GM03348 (cell line): ENCODE data around the gene NEURL1.
"Not testable (repeated sequence)": the region's sequence is repeated elsewhere in the genome, so short reads cannot be mapped to it uniquely, and the experiment has no call there.

Experiments used
- DNase-seq: peaks from one replicate; pipeline ENCODE4 v3.0.0; 2012; ENCODE audit warnings: low spot score

Gene NEURL1

DNA sequence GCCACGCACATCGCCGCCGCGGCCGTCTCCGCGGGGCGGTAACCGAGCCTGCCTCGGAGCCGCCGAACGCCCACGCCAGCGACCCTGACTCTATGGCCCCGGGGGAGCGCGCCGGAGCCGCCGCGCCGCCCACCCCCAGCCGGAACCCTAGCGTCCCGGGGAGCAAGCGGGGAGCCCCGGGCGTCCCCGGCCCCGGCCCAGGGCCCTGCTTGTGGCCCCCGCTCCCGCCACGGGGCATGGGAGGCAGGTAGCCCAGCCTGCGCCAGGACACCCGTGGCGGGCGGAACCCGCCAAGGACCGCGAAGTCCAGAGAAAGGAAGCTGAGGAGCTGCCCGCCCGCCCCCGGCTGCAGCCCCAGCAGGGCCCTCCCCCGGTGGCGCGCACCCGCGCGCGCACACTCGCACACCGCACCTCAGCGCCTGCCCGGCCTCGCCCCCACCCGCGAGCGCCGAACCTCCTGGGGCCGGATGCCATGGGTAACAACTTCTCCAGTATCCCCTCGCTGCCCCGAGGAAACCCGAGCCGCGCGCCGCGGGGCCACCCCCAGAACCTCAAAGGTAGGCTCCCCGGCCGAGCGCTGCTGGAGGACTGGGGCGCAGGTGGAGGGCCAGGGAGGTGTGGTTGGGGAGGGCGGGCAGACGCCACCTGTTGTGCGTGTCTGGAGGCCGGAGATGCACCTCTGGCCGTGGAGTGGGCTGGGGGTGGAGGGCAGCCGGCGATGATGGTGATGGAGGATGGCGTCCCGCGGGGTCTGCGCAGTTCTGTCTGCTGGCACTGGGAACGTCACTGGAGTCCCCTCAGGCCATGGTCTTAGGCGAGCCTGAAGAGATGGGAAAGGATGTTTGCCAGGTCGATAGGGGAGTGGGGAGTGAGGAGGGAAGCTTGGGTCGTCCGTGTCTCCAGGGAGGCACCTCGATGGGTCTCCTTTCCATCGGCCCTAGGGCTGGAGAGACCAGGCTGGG, 692 bp downstream of the NEURL1 start:
- DNase-seq, result peak; percentile 65

DNA sequence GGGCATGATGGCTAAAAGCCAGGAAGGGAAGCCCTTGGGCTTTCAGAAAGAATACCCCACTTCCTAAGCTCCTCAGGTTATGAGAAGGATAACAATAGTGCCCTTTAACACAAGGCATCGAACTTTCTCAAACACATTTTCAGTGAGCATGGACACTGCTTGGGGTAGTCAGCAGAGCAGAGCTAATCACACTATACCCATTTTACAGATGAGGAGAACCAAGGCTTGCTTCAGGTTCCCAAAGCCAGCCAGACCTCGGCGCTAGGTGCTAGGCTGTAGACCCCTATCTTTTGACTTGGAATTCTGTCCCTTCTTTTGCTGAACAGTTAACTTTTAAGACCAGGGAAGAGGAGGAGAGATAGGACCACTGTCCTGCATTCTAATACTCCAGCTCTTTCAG, 1.8 kb downstream of the NEURL1 start:
- no peak for DNase-seq

DNA sequence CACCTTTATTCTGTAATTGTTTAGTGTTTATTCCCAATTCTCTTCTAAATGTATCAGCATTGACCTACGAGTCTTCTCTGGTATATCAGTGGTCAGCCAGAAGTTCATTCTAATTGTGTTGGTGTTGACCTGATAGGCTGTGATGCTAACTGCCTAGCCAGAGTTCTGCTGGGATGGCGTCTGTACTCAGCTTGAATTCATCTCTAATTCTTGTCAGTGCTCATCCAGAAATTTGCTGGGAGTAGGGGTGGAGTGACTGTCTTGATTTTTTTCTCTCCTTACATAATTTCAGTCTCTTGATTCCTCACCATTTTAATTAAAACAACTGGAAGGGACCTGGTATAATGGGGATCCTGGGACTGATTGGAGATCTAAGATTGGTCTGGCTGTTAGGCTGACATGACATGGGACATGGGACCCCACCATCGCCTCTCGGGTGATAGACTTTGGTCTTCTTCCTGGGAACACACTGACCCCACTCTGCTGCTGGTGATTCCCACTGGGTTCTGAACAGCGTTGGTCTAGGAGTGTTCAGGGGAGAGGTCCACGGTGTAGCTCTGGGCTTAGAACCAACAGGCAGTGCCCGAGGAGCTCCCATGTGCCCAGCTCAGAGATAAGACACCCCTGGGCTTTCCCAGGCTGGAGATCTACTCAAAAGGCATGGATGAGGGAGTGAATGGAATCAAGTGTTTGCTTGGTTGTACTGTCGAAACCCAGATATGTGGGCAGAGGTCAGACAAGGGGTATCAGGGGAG, 3.8 kb downstream of the NEURL1 start:
- no peak for DNase-seq

DNA sequence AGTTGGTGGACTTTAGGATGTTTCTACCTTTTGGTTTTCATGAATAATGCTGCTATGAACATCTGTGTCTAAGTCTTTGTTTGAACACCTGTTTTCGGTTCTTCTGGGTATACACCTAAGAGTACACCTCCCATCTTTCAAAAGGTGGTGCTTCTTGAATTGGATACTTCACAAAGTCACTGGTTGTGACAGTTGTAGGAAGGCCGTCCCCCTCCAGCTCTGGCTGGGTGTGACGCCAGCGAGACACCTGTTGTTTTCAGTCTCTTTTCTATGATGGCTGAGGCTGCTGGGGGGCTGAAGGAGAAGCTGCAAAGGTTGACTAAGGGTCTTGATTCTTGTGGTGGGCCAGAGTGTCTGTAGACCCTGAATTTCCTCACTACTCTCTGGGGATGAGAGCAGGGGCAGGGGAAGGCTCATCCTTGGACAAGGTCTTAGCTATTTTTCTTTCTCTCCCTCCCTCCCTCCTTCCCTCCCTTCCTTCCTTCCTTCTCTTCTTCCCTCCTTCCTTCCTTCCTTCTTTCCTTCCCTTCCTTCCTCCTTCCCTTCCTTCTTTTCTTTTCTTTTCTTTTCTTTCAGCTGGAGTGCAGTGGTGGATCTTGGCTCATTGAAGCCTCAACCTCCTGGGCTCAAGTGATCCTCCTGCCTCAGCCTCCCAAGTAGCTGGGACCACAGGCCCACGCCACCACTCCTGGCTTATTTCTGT, 5.6 kb downstream of the NEURL1 start:
- DNase-seq, result no peak

DNA sequence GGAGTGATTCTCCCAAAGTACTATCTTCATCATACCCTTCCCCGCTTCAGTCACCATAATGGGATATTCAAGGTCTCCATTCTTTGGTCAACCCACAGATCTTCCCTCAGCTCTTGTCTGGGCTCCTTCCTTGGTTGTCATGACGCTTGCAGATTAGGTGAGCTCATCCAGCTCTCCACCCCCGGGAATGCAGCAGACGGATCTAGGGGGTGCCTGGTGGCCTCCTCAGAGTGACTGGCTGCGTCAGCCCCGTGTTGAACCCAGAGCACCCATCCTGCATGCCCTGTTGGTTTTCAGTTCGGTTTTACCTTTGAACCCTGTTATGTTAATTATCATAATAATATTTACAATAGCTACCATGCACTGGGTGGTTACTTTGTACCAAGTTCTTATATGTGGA, 6.4 kb downstream of the NEURL1 start:
- no peak for DNase-seq

DNA sequence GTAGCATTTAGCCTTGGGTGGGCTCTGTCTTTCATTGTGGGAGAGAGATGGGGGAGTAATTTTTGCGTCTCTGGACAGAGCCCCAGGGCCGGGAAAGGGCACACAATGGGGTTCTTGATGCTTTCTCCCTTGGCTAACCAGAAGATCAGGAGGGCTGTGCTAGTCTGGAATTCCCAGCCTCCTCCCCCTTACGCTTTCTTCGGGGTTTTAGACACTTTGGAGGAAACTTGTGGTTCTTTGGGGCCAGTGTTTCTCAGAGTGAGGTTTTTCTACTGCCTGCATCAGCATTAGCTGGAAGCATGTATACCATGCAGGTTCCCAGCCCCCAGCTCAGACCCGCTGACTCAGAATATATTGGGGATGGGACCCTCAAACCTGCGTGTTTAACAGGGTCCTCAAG, 7.0 kb downstream of the NEURL1 start:
- no peak for DNase-seq

DNA sequence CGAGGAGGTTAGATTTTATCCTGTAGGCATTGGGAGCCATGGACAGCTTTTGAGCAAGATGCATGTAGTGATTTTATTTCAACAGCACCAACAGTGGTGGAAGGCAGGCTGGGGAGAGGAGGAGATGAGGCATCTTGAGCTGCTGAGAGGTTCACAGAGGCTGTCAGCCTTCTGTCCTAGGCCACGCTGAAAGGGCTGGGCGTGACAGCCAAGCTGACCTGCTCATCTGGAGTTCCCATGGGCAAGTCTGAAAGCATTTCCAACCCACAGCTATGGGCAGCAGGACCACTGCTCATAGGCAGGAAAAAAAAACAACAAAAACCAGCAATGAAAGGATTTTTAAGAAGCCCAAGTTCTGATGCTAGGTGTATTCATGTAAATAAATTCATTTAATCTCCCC, 7.7 kb downstream of the NEURL1 start:
- no peak for DNase-seq

DNA sequence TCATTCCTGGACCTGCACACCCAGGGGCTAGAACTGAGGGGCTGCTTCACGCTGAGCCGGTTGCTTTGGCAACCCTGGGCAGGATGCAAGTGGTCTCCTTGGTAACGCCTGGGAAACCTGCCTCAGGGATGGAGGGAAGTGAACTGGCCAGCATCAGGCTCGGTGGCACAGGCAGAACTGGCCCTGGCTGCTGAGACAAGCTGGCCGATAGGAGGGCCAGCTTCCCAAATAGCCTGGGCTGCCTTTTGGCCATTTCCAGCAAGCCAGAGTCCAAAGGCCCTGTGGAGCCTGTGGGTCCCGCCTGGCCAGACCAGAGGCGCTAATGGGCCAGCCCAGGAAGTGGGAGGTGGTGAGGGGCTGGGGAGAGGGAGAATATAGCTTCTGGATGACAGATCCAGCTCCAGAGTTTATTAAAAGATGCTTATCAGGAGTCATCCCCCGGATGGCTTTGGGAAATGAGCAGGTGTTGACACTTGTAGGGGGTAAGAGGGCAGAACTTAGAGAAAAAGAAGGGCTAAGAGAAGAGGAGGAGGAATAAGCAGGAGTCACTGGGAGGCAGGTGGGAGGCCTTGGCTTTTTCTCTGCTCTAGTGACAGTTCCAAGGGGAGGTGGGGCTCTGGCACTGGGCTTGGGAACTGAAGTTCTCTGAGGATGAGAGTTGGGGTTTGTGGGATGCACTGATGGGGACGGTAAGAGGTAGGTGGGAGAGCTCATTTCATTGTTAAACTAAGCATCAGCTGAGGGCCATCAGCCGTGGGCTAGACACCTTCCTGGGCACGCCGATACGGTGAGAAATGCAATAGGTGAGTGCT, 9.6 kb downstream of the NEURL1 start:
- DNase-seq, result no peak

DNA sequence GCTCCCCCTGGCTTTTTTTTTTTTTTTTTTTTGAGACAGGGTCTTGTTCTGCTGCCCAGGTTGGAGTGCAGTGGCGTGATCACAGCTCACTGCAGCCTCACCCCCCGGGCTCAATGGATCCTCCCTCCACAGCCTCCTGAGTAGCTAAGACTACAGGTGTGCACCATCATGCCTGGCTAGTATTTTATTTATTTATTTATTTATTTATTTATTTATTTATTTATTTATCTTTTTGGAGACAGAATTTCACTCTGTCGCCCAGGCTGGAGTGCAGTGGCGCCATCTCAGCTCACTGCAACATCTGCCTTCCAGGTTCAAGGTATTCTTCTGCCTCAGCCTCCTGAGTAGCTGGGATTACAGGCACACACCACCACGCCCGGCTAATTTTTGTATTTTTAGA, 10.3 kb downstream of the NEURL1 start:
- not testable (repeated sequence) for DNase-seq

DNA sequence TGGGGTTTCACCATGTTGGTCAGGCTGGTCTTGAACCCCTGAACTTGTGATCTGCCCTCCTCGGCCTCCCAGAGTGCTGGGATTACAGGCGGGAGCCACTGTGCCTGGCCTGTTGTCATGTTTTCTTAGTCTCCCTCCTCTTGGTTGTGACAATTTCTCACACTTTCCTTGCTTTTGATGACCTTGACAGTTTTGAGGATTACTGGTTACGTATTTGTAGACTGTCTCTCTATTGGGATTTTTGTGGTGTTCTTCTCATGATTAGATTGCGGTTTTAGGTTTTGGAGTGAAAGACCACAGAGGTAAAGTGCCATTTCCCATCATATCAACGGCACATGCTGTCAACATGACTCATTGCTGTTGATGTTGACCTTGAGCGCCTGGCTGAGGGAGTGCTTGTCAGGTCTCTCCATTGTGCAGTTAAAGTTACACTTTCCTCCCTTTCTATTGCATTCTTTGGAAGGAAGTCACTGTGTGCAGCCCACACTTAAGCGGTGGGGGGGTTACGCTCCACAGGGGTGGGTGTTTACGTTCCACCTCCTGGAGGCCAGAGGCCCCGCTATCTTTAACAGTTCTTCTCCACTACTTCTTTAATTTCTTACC, 10.8 kb downstream of the NEURL1 start:
- DNase-seq, result no peak

DNA sequence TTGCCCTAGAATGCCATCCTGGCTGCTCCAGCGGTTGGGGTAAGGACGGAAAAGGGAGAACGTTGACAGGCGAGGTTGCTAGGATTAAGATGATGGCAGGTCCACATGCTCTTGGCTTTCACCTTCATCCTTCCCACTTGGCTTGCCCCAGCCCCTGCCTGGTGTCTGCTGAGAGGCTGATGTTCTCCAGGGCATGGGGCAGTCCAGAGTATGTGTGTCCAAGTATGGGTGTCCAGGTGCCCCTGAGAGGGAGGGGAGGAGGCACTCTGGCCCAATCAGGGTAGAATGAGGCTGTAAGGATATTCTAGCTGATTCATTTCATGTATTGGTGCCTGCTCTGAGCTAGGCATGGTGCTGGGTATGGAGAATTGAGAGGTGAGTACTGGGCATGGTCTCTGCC, 12.6 kb downstream of the NEURL1 start:
- no peak for DNase-seq

DNA sequence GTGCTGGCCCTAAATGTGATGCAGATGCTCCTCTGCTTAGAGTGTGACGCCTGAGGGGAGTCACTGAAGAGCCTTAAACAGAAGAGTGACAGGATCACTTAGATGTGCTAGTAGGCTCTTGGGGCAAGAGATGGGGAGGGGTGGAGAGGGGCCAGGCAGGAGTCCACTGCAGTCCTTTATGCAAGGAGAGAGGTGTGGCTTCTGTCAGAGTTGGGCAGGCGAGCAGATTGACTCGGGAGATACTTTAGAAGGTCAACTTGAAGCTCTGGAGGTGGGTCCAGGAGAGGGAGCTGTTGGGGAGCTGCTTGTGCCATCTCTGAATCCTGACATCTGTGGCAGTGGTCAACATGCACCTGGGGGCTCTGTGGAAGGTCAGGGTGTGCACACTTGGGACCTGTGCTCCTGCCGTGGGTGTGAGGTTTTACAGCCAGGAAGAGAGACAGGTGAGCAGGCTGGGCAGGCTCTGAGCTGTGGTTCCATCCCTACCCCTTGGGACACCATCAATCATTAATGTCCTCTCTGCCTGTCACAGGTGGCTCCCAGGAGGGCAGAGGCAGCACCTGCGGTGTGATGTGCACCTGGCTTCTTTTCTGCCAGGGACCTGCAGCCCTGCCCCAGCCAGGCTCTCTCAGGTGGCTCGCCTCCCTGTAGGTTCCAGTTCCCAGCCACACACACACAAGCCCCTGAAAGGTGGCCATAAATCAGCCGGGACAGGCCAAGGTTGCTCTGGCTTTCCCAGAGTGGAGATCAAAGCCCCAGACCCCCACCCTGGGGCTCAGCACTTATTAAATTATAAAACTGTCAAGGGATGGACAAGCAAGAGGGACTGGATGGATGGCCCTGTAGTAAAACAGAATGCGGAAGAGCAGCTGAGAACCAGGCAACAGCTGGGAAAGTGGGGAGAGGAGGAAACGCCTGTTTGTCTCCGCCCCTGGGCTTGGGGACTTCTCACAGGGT, 14.0 kb downstream of the NEURL1 start:
- no peak for DNase-seq

DNA sequence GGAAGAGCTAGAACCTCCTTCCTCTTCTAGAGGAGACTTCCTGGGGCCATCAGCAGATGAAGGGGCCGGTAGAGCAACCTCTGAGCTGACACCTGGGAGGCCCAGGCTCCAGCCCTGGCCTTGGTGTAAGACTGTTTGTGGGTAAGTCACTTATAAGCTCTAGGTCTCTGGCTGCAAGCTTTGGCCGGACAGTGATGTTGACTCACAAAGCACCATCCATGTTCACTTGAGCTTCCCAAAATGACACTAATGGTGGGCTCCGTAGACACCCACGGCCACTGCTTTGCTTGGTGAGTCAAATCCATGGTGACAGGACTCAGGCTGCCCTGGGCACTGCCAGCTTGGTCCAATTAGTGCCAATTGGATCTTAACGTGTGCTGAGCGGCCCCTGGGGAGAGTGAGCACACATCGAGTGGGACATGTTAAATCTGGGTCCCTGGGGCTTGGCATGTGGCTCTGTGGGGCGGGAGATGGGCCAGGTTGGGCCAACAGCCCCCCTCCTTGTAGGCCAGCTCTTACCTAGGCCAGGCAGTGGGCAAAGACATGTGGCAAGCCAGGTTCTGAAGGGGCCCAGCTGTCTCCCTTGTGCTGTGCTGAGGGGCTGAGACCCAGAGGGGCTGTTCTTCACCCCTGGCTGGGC, 16.7 kb downstream of the NEURL1 start:
- DNase-seq, result no peak

DNA sequence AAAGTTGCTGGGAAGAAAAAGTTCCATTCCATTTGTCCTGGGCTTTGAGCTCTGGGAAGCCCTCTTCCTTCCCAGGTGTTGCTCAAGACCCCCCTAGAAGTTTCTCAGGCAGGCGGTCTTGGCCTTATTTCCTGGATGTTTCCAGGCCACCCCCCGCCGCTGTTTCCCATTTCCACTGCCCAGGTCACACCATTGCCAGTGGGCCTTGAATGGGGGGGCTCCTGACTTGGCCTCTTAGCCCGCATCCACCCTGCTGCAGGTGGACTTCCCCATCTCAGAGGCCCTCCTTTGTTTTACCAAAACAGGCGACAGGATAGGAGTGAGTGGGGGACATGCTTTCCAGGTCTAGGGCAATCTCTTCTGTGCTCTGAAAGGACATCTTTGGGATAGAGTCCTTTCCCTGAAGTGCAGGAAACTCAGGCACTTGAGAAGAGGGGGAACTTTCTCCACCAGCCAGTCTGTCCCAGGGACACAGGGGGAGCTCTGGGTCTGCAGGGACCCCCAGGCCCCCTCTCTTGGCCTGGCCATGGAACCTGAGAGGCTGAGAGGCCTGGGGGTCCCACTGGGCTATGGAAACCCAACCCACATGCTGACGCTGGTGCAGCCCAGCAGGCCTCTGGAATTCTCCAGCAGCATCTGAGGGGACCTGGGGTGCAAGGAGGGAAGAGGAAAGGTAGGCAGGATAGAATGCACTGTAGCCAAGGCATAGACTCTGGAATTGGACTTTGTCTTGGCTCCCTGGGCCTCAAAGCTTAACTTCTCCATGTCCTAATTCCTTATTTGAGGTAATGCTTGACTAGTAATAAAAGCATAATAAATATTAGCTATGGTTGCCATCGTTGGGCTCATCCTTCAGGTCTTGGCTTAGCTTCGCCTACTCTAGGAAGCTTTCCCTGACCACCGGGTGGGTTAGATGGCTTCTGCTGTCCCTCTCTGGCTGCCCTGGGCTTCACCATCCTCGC, 17.6 kb downstream of the NEURL1 start:
- DNase-seq, result no peak

DNA sequence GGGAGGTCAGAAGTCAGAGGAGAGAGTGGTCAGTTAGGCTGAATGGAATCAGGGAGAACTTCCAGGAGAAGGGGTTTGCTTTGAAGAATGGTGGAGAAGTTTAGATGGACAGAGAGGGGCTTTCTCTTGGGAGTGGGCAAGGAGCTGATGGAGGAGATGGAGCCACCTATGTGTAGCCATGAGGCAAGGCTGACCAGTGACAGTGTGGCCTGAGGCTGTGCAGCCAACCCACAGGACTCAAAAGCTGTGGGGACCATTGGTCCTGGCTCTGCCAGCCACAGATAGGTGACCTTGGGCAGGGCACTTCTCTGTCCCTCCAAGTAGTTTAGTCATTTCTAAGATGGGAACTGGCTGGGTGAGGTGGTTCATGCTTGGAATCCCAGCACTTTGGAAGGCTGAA, 18.7 kb downstream of the NEURL1 start:
- DNase-seq, result no peak

DNA sequence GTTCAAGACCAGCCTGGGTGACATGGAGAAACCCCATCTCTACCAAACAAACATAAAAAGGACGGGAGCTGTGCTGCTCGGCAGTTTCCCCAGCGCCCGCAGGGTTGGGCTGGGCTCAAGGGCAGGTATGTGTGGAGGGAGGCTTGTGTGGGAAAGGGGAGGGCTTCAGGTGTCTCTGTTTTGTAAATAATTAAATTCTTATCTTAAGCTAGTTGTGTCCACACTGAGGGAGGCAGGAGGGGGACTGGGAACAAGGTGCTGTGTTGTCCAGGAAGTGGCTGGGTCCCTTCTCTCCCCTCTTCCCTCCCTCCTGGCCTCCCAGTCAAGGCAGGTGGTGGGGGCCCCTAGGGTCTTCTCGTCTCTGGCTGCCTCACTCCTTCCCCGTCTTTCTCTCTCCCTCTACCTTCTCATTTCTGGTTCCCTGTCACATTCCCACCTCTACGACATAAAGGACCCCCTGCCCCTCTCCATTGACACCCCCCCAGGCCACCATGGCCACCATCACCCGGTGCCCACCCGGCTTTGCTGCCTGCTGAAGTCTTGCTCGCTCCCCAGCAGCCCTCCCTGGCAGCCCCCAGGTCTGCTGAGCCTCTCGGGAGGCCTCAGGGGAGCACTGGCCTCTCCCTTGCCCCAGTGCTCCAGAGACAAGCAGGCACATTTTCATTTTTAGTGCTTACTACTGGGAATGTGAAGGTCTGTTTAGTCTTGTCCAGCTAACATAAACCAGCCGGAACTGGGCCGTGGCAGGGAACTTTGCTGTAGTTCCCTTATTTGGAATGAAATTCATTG, 19.3 kb downstream of the NEURL1 start:
- DNase-seq, result no peak

DNA sequence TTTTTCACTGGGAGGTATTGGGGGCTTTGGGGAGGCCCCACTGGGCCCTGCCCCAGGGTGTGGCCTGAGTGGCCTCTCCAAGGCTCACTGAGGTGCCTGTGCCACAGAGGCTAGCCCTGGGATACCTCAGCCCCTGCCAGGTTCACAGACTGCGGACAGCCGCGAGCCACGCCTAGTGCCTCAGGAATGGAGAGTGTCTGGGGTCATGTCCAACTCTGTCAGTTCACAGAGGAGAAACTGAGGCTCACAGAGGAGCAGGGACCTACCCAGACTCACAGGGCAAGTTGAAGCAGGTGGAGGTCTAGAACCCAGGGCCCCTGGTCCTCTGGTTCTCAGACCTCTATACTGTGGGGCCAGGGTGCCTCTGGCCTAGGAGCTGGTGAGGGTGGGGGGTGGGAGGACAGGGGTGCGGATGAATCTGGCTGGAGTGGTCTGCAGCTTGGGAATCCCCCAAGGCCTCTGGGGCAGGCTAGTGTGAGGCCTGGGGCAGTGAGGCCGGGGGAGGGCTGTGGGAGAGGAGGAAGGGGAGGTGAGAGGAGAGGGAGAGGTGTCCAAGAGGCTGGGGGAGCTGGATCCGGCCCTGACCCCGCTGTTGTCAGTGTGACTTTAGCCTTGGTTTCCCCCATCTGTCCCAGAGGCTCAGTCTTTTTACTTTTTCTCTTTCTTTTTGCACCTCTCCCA, 20.0 kb downstream of the NEURL1 start:
- DNase-seq, result no peak
